AG04449 (cell line): ENCODE results near the gene STK33.

Experiments
- CTCF ChIA-PET: fragments of 350-600 bp; formaldehyde crosslinking; extraction: SDS; loops from one replicate; lab custom pipeline; 2021; ENCODE audit warnings: antibody characterized with exemption; lab: Yijun Ruan, JAX
- POLR2A ChIA-PET: fragments of 400-600, 350-600 bp; formaldehyde crosslinking; extraction: SDS; loops from one replicate; lab custom pipeline; 2020; ENCODE audit warnings: antibody characterized with exemption, inconsistent platforms; lab: Yijun Ruan, JAX
- DNase-seq: peaks from one replicate; pipeline ENCODE4 v3.0.0-alpha.2; 2010; ENCODE audit warnings: low read depth, low spot score
- H3K4me3 ChIP-seq: 2 replicates; pipeline ENCODE4 v1.5.1; 2011; ENCODE audit warnings: low read depth, mild to moderate bottlenecking, control low read depth, low read length
- CTCF ChIP-seq: IDR thresholded peaks from one replicate; pipeline ENCODE4 v1.5.1; 2011; ENCODE audit warnings: mild to moderate bottlenecking, moderate library complexity, low read length, control low read depth, inconsistent platforms; ENCODE audit not compliant: insufficient read depth; ENCODE audit errors: missing control alignments

STK33 gene

DNA sequence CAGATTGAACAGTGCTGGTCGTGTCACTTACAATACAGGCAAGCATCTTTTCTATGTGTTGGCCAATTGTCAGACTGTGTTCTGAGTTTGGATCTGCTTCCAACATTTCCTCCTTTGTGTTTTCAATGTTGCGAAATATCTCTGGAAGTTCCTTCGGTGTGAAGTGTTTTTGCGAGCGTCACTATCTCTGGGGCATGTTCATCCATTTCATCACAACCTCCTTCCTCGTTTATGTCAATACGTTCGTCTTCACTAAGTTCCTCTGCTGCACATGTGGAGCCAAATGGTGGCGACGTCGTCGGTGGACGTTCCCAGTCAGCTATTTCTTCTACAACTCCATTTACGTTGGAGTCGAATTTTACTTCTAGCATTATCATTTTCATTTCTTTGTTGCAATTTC lies 230.1 kb downstream of the STK33 start:
- POLR2A ChIA-PET, result no interaction called here
- TF ChIP-seq CTCF, result no peak
- CTCF ChIA-PET, result interaction anchor here (0.9 kb wide), 1 partner anchor 185 kb away, joined by 3 read pairs; no protein-coding TSS in a partner anchor
- no peak overlapping the region for H3K4me3 ChIP-seq
- no peak for DNase-seq

DNA sequence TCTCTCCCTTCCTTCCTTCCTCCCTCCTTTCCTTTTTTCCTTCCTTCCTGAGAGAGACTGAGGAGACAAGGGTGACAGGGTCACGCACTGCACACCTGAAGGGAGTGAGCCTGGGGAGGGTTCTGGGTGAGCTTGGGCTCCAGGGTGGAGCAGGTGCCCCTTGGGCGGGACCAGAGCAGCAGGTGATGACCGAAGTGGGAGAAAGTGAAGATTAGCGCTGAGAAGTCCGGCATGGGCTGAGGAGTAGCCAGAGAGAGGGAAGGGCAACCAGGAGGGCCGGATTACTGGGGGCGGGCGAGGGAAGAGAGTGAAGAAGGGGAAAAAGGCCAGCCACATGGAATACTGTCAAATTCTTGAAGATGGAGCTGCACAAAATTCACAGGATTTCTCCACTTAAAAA lies 231.1 kb downstream of the STK33 start:
- CTCF ChIA-PET, result interaction anchor here (0.9 kb wide), 1 partner anchor 186 kb away, joined by 3 read pairs; no protein-coding TSS in a partner anchor

GRCh38 chr11:8362491-8362890 lies 231.5 kb downstream of the STK33 start:
- ChIA-PET CTCF (no interaction called here), POLR2A (no interaction called here)
- no peak for DNase-seq
- no peak for TF ChIP-seq CTCF
- no peak overlapping the region for H3K4me3 ChIP-seq

More for the DNA sequence above, 231.1 kb downstream of the STK33 start:
- no peak for TF ChIP-seq CTCF
- H3K4me3 ChIP-seq, result no peak overlapping the region
- POLR2A ChIA-PET, result no interaction called here
- no peak for DNase-seq

GRCh38 chr11:8361664-8362210 lies 232.3 kb downstream of the STK33 start:
- ChIA-PET POLR2A (no interaction called here), CTCF (no interaction called here)
- TF ChIP-seq CTCF, result no peak
- no peak overlapping the region for H3K4me3 ChIP-seq
- DNase-seq, result no peak

DNA sequence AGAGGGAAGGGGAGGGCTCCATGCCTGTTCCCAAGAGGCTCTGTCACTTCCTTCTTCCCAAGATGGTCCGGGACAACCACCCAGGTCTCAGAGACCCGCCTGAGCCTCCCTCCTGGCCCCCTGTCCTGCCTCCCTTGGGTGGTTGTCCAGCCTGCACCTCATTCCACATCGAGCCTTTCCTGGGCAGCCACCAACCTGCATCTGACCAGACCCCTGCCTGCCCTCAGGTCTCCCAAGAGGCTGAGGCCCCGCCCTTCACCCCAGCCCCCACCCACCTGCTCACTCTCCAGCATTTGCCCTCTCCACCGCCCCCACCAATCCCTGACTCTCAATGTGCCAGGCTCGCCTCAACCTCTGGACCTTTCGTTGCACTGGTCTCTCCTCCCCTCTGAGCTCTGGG lies 232.8 kb downstream of the STK33 start:
- TF ChIP-seq CTCF, result no peak
- POLR2A ChIA-PET, result no interaction called here
- no peak overlapping the region for H3K4me3 ChIP-seq
- no peak for DNase-seq
- CTCF ChIA-PET, result no interaction called here

DNA sequence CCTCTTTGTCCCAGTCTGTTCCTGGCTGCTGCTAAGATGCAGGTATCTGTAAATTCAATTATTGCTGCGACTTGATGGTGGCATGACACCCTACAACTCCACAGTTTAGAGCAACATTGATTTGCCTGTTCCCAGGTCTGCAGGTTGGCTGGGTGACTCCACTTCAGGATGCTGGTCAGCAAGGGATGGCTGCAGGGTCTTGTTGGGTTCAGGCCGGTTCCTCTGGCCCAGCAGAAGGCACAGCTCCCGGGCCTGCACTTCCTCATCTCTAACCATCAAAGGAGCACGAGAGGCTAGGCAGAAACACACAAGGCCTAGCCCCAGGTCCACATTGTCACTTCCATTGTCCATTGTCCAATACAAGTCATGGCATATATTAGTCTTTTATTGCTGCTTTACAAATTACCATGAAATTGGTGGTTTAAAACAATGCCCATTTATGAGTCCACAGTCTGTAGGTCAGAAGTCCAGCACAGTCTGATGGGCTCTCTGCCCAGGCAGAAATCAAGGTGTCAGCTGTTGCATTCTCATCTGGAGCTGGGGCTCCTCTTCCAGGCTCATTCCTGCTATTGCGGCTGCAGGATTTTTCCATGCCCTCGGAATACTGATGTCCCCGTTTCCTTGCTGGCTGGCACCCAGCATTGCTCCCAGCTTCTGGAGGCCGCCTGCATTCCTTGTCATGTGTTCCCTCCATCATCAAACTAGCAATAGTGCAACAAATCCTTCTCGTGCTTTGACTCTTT lies 233.8 kb downstream of the STK33 start:
- DNase-seq, result no peak
- no peak for TF ChIP-seq CTCF
- ChIA-PET POLR2A (no interaction called here), CTCF (no interaction called here)
- no peak overlapping the region for H3K4me3 ChIP-seq
